ENCODE data around the gene GABBR2.
"Not testable (repeated sequence)": the region's sequence is repeated elsewhere in the genome, so short reads cannot be mapped to it uniquely, and the experiment has no call there.

Gene GABBR2

GRCh38 chr9:98719055-98719454, 10.3 kb upstream of the GABBR2 start:
- no peak for DNase-seq

GRCh38 chr9:98714833-98715232, 6.1 kb upstream of the GABBR2 start:
- DNase-seq = no peak

DNA sequence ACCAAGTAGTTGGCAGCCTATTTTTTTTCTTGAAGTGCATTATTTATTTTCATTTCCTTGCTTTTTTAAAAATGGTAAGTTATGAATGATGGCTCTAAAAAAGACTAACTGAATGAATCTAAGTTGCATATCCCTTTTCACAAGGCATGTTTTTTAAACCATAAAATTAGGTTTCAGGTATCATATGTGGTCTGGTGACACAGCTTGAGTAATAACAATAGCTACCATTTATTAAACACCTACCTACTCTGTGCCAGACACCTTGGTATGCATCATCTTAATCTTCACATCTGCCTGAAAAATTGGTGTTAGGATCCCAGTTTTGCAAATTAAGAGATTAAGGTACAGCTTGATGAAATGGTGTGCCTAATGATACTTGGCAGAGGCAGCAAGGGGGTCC, 4.3 kb upstream of the GABBR2 start:
- no peak for DNase-seq

DNA sequence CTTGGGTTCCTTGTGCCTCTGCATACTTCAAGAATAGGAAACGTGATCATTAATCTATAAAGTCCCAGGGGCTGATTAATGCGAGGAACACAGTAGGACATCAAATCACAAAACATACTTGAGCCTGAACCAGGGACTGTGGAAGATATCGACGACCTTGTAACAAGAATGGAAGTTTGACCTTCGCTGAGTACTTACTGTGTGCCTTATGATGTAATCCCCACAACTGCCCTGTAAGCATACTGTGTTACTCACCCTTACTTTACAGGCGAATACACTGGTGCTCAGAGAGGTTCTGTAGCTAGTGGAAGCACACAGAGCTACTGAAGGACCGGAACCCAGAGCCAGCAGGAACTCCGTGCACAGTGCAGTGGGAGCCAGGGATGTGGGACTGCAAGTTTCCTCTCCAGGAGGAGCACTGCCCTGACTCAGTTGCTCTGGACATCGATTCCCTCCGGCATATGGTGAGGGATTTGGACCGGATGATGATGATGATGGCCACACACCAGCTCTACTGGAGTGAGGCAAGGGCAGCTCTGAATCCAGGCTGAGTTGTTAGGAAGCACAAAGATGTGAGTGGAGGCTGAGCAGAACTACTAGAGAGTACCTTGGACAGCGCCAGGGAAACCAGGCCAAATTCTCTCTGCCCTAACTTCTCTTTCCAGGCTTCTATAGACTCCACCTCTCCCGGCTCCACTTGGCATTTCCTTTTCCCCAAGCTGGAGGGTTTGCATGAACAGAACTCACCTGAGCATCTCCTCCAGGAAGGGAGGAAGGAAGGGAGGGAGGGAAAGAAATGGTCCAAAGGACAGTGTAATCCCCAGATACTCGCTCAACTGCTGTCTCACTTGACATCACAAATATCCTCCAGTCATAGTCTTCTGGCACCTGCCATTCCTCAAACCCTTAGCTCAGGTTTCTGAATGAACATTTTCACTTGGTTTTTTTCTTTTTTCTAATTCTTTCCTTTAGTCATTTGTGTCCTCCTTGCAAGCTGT, 1.5 kb upstream of the GABBR2 start:
- DNase-seq = no peak

- DNase-seq = no peak
Measured at GRCh38 chr9:98708103-98708932, 417 bp downstream of the GABBR2 start.

- DNase-seq = no peak
Measured at GRCh38 chr9:98707166-98708102, 1.3 kb downstream of the GABBR2 start.

DNA sequence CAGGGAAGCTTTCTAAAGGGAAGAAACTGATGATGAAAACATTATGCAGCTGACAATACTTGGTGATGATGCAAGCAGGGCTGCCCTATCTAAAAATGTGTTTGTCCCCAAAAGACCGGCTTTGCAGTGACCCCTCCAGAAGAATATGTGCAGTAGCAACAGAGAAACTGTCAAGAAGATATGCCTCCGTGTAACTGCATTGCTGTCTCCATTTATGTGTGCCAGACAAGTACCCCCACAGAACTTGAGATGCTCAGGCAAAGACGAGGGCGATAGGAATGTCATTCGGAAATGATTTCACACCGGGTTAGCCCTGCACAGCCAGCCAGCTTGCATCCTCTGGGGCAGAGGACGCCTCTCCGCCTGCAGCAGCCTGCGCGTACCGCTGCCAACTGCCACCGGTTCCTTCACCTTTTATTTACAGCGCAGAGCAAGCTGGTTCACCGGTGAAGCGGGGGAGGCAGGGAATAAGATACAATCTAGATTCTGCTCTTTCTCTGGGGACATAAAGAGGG, 2.0 kb downstream of the GABBR2 start:
- DNase-seq = no peak

DNA sequence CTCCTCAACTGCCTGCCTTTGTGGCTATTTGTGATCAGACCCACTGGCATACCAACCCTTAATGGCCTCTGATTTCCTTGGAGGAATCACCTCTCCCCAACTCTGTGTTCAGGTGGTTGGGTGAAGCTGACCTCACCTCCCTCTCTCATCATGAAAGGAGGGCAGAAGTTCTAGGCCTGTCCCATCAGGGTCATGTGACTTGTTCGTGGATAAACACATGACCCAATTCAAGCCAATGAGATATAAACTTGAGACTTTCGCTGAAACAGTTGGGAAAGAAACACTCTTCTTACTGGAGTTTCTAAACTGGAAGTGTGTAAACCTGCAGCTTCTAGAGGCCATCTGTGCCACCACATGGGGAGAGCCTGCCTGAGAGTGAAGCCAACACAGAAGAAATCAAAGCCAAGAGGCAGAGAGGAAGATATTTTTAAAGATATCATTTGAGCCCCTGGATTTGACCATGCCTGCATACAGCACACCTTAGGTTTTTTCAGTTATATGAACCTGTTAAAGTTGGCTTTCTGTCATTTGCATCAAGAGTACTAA, 5.8 kb downstream of the GABBR2 start:
- no peak for DNase-seq

GRCh38 chr9:98702340-98702739, 6.4 kb downstream of the GABBR2 start:
- no peak for DNase-seq

- DNase-seq = no peak
Measured at GRCh38 chr9:98701576-98701975, 7.2 kb downstream of the GABBR2 start.

GRCh38 chr9:98700801-98701200, 7.9 kb downstream of the GABBR2 start:
- DNase-seq = no peak

GRCh38 chr9:98698856-98699255, 9.9 kb downstream of the GABBR2 start:
- DNase-seq = no peak

- no peak for DNase-seq
Measured at GRCh38 chr9:98694943-98695342, 13.8 kb downstream of the GABBR2 start.

DNA sequence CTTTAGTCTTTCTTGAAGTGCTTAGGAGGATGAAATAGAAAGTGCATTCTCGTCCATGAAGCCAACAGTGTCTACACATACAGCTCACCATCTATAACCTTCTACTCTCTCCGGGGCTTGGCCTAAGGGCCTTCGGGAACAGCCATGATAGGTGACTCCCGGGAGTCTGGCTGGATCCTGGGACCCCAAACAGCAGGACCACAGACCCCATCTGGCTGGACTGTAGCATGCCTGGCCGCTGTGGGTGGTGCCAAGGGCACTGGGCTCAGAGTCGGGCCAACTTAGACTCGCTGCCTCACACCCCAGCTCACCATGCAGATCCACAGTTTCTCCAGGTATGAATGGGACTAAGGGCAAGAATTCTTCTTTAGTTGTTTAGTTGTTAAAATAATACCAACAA, 16.3 kb downstream of the GABBR2 start:
- DNase-seq = no peak

DNA sequence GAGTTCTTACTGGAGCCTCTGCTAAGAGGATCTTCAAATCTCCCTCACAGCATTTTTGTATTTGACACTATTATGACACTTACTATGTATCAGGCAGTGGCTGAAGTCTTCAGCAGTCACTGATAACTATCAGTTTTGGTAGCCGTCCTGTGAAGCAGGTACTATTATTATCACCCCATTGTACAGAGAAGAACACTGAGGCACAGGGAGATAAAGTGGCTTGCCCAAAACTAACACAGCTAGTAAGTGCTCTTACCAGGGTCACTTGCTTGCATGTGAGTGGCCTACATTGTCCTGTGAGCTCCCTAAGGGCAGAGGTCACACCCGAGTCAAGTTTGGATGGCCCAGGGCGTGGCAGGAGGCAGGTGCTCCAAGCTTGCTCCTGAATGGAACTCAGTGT, 16.8 kb downstream of the GABBR2 start:
- DNase-seq = no peak

- DNase-seq = no peak
Measured at GRCh38 chr9:98690686-98691085, 18.0 kb downstream of the GABBR2 start.

- DNase-seq = no peak
Measured at GRCh38 chr9:98688710-98689495, 19.8 kb downstream of the GABBR2 start.

DNA sequence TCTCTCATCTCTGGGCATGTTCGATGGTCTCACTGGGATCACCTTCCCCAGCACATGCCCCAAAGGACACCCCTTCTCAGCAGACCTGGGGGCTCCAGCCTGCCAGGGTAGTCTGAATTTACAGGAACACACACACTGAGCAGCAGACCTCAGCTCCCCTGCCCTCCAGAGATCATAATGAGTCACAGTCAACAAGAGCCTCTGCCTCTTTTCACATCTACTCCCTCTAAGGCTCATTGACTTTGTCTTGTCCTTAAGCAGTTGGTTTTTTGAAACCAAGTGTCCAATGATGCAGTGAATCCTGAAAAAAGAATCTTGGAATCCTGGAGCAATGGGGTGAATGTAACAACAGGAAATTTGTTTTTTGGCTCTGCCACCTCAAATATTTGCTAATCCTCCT, 20.8 kb downstream of the GABBR2 start:
- no peak for DNase-seq

GRCh38 chr9:98686961-98687855, 21.5 kb downstream of the GABBR2 start:
- DNase-seq = no peak

- DNase-seq = not testable (repeated sequence)
Measured at GRCh38 chr9:98684816-98685215, 23.9 kb downstream of the GABBR2 start.

All from DMS79 (cell line).